Activated CD8-positive, alpha-beta memory T cell treated with anti-CD3 and anti-CD28 coated beads for 4 hours (primary cell): ENCODE data around the gene PTOV1.
A peak's percentile ranks its signal among the peaks of the same experiment; 100 is the strongest.

Source experiments
- DNase-seq, 2 donors: peaks; one replicate each; pipeline ENCODE4 v3.0.0-alpha.2; 2020; ENCODE audit warnings: low read depth in 2 of 2

PTOV1 gene

DNA sequence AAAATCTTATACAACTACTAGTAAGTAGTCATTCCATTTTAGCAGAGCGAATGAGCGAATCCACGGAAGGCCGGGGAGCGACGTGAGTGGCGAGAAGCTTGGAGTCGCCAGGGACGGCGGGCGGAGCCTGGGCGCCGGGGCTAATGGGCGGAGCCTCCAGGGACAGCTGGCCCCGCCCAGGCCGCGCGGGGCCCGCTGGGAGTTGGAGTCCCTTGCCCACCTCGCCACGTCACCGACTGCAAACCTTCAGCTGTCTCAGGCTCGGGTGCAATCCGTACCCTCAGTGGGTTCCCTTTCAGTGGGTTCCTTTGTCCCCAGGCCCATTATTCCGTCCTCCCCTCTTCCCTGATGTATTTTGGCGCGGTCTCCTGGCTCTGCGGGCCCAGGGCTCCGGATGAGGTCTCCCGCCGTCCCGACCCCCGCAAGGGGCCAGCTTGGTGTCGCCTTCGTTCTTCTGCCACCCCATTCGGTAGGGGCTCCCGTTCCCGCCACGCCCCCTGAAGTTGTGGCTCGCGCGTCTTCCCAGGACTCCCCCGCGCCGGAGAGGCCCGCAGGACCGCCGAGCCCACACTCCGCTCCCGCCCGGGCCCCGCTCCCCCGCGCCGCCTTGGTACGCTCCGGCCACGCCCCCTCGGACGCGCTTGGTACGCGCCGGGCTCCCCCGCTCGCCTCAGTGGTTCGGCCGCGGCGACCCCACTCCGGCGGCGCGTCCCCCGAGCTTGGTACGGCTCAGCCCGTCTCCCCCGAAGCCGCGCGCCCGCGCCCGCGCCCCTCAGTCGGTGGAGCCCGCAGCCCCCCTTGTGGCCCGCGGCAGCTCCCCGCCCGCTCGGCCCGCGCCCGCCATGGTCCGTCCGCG, at the start of gene PTOV1:
Gene PTOV1 (plus strand): TSS at position 673 of the 856 bp plus-strand sequence.
- peak; percentile 69 to 76 for DNase-seq

- no peak for DNase-seq
Observed at GRCh38 chr19:49801401-49801888, 49.5 kb upstream of the PTOV1 start.

DNA sequence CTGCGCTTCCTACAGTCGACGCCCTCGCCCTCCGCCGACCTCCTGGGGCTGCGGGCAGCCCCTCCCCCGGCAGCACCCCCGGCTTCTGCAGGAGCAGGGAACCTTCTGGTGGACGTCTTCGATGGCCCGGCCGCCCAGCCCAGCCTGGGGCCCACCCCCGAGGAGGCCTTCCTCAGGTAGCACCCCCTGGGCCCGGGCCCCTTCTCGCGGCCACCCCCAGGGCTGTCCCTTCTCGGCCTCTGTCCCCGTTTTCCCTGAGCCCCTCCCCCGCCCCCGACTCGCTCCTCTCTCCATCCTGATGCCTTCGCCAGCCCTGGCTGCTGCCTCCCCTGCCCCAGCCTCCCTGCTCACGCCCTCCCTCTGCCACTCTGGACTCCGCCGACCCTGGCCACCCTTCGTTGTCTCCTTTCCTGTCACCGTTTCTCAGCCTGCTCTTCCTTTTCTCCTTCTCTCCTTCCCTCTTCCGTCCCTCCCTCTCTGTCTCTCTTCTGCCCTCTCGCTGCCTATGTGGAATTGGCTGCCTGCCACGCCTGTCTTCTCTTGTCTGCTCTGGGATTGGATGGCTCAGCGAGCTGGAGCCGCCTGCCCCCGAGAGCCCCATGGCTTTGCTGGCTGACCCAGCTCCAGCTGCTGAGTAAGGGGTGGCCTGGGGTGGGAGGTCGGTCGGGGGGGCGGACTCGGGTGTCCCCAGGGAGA, 48.8 kb upstream of the PTOV1 start:
- no peak for DNase-seq

GRCh38 chr19:49802836-49803528, 48.0 kb upstream of the PTOV1 start:
- DNase-seq, result no peak

DNA sequence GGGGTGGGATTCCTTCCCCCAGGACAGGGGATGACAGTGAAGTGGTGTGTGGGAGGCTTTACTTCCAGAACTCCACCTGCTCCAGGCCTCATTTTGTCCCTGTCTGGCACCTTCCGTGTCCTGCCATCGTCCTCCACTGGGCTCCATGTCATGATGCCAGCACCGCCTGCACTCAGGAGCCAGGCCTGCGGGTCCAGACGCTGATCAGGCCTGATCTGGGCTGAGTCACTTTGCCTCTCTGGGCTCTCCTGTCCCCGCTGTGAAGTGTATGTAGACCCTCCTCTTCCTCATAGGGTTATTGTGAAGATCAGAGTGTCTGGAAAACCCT, 47.5 kb upstream of the PTOV1 start:
- DNase-seq, result no peak

GRCh38 chr19:49805822-49806619, 44.9 kb upstream of the PTOV1 start:
- no peak for DNase-seq

DNA sequence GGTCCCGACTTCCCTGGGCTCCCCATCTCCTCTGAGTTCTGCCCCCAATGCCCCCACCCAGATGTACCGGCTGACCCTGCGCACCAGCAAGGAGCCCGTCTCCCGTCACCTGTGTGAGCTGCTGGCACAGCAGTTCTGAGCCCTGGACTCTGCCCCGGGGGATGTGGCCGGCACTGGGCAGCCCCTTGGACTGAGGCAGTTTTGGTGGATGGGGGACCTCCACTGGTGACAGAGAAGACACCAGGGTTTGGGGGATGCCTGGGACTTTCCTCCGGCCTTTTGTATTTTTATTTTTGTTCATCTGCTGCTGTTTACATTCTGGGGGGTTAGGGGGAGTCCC, 44.4 kb upstream of the PTOV1 start:
- DNase-seq, result no peak

DNA sequence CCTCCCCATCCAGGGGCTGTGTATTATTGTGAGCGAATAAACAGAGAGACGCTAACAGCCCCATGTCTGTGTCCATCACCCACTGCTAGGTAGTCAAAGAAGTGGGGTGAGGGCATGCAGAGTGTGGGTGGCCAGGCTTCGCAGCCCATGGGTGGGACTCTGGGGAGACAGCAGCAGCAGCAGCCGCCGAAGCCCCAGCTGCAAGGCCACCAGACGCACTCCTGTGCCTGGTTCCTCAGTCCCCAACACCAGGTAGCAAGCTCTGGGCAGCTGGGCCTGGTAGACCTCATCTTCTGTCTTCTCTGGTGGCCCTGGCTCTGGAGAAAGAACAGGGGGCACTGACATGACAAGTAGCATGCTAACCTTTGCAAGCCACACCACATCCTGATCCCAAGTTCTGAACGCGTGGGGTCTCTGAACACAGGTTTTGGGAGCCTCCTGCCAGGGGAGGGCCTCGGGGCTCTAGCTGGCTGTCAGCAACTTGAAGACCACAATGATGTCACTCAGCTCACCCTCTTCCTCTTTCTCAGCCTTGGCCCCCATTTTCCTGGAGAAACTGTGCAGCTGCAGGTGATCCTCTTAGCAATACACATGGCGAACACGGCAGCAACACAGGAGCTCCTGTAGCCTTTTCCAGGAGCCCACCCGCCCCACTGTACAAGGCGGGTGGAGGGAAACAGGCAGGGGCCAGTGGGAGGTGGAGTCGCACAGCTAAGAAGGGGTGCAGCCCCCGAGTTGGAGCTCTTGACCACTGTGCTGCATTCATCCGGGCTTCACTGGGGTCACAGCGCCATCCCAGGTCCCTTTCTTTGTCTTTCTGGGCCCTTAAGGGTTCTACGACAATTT, 43.7 kb upstream of the PTOV1 start:
- DNase-seq, result no peak

DNA sequence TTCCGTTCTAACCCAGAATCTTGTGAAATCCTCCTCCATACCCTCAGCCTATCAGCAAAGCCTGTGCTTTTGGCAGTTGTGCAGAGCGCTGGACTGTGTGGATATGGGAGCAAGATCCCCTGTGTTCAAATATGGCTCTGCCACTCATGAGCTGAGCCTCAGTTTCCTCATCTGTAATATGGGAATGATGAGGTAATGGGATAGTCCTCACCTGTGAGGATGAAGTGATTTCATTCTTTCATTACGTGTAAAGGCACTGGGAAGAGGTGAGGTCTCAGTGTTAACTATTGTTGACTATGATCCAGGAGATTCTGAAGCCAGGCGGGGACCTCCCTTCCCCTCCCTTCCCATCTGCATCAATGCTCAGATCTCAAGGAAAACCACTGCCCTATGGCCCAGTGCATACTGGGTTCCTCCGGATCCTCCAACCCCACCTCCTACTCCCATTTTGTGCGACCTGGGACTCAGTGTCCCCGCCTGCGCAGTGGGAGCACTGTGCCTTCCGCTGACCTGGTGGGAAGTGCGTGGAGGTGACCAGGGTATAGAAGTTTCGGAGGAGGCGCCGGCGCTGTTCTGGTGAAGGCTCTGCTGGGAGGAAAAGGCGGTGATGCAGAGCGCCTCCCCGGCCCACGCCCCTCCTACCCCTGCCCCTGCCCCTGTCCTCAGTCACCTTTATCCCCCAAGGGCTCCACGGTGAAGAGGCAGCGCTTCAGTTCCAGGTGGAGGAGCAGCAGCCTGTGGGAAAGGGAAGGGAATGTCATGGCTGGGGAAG, 42.9 kb upstream of the PTOV1 start:
- no peak for DNase-seq

DNA sequence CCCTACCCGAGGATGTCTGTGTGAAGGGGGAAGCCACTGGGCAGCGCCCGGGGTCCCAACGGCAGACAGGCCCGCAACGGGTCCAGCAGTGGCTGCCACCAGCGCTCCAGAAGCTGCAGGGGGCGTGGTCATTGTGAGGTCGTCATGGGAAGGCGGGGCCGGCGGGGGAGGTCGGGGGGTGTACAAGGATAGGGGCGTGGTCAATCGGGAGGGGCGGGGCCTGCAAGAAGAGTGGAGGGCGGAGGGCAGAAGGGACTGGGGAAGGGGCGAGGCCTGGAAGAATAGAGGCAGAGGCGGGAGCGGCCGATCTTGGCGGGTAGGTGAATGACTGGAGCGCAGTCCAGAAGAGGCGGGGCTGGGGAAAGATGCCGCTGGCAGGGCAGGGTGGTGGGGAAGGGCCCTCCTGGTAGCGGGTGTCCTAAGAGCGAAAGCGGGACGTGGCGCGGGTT, 42.2 kb upstream of the PTOV1 start:
- peak; percentile 71 to 73 for DNase-seq

DNA sequence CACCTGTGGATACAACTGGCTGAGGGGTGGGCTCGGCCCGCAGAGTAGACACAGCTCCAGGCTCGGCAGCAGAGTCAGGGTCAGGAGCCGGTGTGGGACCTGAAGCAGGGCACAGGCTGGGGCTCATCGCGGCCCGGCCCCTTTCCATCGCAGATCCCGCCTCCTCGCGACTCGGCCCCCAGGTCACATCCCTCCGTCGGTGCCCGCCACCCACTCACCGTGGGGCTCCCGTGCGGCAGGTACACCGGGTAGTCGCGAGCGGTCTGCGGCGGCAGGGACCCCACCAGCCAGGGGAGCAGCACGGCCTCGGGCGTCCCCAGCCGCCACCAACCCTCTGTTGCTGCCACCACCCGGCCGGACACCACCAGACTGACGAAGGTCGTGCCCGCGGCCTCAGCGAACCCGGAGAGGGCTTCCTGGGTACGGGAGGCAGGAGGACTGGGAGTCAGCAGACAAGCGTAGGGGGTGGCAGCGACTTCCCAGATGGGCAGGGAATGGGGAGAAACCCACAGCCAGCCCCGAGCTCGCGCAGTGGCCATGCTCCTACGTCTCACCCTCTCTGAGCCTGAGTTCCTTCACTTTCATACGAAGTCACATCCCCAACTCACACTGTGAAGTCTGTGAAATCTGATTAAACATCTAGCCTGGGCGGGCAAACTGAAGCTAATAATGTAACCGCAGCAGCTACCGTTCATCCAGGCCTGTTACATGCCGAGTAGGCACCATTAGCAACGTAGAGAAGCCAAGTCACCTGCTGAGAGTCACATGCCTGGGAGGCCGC, 41.6 kb upstream of the PTOV1 start:
- peak in 1 of 2 donors; percentile 25 for DNase-seq

- DNase-seq, result no peak
Observed at GRCh38 chr19:49809941-49810389, 41.0 kb upstream of the PTOV1 start.

DNA sequence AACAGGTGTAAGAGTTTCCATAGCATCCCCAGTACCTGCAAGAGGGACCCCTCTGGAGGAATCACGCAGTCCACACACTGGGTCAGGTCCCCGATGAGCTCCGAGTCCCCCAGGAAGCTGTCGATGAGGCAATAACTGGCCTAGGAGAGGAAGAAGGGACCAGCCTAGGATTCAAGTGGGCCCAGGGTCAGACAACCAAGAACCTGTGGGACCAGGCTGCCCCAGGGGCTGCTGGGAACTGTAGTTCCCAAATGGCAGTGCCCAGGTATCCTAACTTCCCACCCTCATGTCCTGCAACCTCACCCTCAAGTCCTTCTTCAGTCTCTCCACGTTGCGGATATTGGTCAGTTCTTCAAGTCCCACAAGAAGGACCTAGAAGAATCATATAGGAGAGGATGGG, 39.6 kb upstream of the PTOV1 start:
- no peak for DNase-seq

DNA sequence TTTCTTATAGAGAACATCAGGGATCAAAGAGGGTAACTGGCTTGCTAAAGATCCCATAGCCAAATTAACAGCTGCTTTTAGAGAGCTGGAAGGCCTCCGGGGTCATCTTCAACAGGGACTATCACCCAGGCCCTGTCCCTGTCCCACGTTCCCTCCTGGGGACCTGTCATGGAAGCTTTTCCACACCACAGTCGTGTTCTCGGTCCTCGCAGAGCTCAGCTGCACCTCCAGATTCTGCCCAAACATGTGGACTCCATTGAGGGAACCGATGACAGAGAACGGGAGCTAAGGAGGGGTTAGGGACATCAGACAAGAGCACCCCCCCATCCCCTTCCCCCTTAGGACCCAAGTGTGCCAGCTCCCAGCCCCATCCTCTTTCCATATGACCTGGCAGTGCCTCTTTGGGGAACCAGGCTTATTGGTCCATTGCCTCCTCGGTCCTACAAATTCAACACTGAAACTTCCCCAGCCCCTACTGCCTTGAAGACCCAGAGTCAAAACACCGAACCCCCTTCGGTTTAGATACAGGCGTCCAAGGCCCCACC, 38.4 kb upstream of the PTOV1 start:
- DNase-seq, result no peak

DNA sequence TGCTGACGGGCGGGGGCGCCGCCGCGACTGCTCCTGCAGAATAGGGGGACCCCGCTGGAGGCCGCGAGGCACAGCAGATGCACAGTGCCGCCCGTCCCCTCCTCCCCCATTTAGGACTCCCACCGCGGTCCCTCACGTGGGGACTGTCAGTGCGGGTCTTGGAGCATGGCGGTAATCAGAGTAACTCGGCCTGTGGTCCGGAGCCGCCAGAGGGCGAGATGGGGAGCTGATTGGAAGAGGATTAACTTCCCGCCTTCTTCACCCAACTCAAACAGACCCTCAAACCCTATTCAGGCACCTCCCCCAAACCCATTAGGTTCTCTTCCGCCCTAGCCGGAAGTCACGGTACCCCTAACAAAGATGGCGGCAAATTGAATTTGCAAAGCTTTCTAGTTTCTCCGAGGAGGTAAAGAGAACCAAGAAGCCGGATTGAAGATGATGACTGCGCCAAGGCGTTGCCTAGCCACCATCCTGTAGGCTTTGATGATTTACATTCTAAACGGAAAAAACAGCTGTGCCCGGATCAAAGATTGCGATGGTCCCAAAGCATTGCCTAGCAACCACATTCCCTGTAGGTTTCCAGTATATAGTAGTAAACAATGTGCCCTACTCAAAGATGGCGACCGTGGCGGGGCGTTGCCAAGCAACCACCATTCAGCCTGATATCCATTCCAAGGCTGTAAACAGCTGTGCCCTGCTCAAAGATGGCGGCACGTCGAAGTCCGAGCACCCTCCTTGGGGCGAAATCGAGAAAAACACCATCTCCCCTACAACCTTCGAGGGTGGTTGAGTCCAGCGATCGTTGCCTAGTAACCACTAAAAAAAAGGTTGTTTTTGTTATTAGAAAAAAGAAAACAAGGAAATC, 37.7 kb upstream of the PTOV1 start, which contains the start of gene FUZ:
Gene FUZ (minus strand): TSS at position 296 of the 865 bp plus-strand sequence. CDS start 186 bp downstream, at position 110.
- DNase-seq, result peak; percentile 79 to 88

- DNase-seq, result no peak
Observed at GRCh38 chr19:49814010-49814409, 36.9 kb upstream of the PTOV1 start.

DNA sequence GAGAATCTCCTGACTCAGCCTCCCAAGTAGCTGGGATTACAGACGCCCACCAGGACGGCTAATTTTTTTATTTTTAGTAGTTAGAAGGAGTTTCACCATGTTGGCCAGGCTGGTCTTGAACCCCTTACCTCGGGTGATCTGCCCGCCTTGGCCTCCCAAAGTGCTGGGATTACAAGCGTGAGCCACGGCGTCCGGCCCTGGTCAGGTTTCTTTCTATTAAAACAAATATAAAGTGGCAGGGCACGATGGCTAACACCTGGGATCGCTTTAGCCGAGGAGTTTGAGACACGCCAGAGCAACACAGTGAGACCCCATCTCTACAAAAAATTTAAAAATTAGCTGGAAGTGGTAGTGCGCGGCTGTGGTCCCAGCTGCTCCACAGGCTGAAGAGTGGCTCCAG, 34.4 kb upstream of the PTOV1 start:
- no peak for DNase-seq
